Medulla oblongata (tissue), 1 donor: ENCODE results near the gene ANKRD13D.
A peak's percentile ranks its signal among the peaks of the same experiment; 100 is the strongest.

Experiments used
- DNase-seq: peaks from one replicate; pipeline ENCODE4 v3.0.0-alpha.2; 2015; ENCODE audit errors: extremely low spot score

The ANKRD13D gene

DNA sequence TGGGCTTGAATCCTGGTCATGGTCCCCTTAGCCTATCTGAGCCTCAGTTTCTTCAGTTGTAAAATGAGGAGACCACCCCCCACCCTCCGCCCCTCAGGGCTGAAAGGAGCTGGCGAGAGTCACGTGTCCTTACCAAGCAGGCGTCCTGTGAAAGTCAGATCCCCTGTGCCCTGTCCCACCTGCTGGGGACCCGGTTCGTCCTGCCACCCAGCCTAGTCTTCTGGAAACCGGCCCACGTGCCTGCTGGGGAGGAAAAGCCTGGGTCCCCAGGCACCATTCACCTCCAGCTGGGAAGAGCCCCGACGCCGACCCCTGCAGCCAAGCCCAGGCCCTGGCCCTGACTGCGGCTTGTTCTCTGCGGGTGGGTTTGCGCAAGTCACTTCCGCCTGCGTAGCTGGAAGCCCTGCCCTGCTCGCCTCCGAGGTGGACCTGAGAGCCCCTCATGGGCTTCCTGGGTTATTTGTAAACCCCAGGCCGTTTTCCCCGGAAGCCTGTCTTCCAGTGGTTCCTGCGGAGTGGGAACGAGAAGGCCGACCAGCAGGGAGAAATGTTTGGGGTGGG lies 13.5 kb downstream of the ANKRD13D start:
- no peak for DNase-seq

DNA sequence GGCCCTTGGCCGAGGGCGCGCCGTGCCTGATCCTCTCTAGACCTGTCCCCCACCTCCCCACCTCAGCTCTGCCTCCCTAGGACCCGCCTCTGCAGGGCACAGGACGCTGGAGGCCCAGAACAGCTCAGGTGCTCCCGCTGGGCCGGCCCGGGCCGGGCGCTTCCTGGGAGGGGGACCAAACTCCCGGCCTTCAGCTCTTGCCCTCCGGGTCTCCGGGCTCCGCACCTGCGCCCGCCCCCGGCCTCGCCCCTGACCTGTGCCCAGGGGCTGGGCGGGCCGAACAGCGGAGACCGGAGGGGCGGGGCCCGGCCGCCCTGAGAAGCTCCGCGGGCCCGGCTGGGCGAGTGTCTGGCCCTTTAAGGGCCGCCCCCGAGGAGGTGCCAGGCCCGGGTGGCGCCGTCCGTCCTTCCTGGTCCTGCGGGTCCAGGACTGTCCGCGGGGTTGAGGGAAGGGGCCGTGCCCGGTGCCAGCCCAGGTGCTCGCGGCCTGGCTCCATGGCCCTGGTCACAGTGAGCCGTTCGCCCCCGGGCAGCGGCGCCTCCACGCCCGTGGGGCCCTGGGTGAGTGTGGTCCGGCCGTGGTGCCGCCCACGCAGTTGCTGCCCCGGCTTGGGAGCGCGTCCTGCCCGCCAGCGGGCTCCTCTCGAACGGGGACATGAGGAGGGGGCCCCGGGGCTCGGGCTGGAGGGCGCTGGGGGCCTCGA lies 14.2 kb downstream of the ANKRD13D start, which contains the start of gene SSH3:
TSS of gene SSH3 (plus strand) at position 399 of the 703 bp plus-strand sequence. CDS start at position 495, 96 bp downstream.
- peak; percentile 86 for DNase-seq

DNA sequence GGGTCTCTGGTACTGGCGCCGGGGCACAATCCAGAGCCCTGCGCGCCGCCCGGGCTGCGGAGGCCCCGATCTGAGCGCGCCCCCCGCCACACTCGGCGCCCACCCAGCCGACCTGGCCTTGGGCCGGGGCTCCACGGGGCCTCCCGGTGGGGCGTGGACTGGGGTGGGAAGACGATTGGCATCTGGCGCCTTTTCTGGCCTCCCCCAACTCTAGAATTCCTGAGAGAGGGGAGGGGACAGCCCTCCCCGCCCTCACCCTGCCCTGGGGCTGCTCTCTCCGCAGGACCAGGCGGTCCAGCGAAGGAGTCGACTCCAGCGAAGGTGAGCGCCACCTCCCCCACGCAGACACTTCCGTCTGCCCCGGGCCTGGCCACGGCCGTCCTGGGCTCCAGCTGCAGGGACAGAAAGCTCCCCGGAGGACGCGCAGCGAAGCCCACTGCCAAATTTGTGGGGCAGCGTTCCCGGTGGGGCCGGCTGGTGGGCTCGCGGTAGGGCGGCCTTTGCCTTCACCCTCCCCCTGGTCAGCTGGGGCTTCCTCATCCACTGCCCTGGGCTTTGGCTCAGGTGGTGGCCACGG lies 14.8 kb downstream of the ANKRD13D start:
- no peak for DNase-seq

DNA sequence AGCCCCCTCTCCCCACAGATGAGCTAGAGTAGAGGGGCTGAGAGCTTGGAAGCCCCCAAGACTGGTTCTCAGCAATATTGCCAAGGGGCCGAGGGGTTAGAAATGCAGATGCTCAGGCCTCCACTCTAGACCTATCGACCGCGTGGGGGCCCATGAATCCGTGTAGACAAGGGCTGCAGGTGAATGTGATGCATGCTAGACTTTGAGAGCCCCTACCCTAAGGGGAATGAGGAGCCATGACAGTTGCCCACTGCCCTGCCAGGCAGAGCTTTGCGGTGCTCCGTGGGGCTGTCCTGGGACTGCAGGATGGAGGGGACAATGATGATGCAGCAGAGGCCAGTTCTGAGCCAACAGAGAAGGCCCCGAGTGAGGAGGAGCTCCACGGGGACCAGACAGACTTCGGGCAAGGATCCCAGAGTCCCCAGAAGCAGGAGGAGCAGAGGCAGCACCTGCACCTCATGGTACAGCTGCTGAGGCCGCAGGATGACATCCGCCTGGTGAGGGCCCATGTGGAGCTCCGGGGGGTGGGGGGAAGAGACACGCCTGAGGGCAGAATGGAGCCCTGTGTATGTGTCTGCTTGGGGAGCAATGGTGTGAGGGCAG lies 15.5 kb downstream of the ANKRD13D start:
- no peak for DNase-seq

DNA sequence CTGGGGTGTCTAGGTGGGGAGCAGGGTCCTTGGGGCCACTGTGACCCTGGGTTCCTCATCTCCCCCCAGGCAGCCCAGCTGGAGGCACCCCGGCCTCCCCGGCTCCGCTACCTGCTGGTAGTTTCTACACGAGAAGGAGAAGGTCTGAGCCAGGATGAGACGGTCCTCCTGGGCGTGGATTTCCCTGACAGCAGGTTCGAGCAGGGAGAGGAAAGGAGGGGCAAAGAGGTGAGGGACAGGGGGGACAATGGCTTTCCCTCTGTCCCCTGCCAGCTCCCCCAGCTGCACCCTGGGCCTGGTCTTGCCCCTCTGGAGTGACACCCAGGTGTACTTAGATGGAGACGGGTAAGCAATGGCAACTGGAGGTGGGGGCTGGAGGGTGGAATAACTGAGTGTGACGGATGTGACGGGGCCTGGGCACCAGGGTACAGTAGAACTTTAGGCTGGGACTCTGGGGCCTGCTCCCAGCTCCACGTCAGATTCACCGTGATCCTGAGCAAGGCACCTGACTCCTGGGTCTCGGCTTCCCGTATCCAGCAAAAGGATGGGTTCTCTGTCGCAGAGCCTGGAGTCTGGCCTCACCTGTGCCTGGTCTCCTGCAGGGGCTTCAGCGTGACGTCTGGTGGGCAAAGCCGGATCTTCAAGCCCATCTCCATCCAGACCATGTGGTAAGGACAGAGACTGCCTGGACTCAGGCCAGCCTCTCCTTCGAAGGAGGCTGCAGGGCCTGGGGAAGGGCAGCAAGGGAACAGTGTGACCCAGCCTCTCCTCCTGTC lies 17.9 kb downstream of the ANKRD13D start:
- DNase-seq = no peak

DNA sequence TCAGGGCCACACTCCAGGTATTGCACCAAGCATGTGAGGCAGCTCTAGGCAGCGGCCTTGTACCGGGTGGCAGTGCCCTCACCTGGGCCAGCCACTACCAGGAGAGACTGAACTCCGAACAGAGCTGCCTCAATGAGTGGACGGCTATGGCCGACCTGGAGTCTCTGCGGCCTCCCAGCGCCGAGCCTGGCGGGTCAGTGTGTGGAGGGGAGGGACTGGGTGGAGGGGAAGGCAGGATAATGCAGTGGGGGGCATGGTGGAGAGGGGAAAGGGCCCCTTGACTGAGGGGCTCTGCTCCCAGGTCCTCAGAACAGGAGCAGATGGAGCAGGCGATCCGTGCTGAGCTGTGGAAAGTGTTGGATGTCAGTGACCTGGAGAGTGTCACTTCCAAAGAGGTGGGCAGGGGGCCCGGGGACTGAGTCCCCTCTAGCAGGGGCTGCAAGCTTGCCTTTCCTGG lies 18.5 kb downstream of the ANKRD13D start:
- no peak for DNase-seq

DNA sequence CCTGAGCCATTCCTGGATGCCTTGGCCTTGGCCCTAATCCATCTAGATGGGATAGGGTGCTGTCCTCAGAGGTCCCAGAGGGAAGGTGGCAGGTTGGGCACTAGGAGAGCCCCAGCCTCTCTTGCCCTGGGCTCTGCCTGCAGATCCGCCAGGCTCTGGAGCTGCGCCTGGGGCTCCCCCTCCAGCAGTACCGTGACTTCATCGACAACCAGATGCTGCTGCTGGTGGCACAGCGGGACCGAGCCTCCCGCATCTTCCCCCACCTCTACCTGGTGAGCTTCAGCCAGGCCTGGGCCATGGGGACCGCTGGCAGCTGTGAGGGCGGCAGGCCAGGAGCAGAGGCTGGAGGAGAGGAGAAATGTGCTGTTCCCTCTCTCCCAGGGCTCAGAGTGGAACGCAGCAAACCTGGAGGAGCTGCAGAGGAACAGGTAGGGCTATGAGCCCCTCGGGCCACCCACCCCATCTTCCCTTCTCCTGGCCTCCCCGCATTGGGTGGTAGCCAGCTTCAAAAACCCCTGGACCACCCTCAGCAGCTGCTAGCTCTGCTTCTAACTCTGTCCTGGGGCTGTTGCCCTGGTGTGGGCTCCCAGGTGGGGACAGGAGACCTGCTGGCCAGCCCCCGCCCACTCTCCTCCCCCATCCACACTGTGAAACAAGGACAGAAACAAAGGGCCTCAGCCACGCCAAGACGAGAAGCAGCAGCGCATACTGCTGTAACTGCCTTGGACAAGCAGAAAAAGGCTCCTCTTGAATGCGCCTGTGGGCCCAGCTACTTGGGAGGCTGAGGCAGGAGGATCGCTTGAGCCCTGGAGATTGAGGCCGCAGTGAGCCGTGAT lies 19.1 kb downstream of the ANKRD13D start:
- no peak for DNase-seq

DNA sequence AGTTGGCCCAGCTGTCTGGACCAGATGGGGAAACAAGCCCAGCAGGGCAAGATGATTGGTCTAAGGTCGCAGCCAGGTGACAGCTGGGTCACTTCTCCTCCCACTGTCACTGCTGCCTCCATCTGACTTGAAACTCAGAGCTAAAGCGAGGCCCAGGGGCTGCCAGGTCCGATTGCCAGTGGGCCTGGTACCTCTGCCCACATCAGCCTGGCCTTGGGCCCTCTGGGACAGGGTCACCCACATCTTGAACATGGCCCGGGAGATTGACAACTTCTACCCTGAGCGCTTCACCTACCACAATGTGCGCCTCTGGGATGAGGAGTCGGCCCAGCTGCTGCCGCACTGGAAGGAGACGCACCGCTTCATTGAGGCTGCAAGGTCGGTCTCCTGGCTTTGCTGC lies 20.1 kb downstream of the ANKRD13D start:
- DNase-seq = no peak

DNA sequence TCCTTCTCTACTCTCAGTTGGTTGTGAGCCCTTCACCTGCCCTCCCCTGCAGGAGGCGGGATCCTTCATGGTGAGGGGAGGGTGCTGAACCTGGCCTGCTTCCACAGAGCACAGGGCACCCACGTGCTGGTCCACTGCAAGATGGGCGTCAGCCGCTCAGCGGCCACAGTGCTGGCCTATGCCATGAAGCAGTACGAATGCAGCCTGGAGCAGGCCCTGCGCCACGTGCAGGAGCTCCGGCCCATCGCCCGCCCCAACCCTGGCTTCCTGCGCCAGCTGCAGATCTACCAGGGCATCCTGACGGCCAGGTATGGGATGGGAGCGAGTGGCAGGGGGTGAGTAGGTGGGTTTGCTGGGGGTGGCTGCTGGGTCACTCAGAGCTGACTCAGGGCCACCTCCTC lies 20.6 kb downstream of the ANKRD13D start:
- no peak for DNase-seq

DNA sequence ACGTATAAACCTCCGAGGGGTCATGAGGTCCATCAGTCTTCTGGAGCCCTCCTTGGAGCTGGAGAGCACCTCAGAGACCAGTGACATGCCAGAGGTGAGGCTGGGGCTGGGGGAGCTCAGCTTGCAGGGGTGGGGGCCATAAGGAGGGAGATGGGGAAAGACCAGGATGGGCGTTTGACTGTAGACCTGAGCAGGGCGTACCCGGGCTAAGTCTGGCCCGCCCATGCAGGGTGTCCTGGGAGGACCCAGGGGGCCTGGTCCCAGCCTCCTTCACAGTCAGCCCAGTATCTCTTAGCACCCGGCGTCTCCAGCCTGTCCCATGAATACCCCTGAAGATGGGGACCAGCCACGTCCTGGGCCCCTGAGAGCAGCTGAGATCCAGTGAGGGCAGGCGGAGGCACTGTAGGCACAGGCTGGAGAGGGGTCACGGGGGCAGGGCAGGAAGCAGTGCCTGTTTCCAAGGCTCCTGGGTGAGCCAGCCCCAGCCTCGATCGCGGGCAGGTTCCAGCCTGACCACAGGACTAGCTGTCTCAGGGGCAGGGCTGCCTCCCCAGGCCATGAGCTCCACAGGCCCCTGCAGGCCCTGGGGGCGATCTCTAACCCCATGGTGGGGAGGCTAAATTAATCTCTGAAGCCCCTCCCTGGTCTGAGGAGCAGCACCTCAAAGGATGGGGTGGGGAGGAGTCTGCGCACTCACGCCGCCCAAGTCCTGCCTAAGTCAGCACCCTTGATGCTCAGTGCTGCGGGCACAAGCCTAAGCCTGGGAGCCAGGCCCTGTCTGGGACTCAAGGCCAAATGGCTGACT lies 21.3 kb downstream of the ANKRD13D start:
- no peak for DNase-seq

DNA sequence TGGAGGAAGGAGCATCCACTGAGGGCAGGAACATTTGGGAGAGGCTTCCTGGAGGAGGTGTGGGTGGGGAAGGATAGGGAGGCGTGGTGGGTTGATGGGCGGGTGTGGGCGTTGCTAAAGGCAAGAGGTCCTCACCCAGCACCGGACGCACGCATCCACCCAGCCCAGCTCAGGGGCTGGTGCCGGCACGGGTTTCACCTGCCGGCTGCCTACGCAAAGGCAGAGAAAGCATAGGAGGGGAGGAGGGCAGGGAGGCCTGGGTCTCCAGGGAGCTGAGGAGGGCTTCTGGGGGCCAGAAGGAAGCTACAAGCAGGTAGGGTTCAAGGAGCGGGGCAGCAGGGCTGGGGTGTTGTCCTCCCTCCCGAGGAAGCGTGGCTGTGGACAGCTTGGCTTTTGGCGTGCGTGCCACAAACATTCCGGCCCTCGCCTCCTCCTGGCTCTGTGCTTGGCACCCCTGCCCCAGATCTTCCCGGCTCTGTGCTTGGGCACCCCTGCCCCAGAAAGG lies 22.0 kb downstream of the ANKRD13D start:
- no peak for DNase-seq

DNA sequence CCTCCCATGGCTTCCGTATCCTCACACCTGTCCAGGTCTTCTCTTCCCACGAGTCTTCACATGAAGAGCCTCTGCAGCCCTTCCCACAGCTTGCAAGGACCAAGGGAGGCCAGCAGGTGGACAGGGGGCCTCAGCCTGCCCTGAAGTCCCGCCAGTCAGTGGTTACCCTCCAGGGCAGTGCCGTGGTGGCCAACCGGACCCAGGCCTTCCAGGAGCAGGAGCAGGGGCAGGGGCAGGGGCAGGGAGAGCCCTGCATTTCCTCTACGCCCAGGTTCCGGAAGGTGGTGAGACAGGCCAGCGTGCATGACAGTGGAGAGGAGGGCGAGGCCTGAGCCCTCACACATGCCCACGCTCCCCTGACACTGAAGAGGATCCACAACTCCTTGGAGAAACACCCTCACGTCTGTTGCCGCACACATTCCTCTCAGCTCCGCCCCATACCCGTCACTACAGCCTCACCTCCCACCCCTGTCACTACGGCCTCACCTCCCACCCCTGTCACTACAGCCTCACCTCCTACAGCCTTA lies 22.5 kb downstream of the ANKRD13D start:
- DNase-seq = no peak

DNA sequence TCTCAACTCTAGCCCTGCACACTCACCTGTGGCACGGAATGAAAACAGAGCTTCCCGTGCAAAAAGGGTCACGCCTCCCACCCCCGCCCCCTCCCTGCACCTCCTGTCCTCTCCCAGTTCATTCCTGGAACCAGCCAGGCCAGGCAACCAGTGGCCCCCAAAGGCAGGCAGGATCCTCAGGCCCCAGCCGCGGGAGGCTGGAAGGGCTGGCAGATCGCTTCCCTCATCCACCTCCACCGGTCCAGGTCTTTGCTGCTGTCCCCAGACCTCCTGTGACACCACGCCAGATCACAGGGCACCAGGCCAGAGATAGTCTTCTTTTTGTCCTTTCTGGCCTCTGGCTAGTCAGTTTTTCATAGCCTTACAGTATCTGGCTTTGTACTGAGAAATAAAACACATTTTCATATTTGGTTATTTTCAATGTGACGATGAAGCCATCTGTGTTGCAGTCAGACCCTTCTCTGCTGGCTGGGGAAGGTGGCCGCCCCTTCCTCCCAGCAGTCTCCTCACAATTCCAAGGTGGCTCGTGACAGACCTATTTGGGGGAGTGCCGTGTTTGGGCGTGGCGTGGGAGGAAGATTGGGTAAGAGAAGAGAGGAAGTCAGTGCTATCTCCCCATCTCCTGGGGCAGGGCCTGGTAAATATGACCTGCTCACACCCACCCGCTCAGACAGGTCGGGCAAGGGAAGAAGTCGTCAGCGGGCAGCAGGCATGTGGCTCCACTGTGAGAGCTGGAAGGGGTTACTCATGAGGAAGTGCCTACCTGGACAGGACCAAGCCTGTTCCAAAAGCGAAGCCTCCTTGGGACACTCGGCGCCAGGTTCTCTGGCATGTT lies 23.3 kb downstream of the ANKRD13D start:
- no peak for DNase-seq

DNA sequence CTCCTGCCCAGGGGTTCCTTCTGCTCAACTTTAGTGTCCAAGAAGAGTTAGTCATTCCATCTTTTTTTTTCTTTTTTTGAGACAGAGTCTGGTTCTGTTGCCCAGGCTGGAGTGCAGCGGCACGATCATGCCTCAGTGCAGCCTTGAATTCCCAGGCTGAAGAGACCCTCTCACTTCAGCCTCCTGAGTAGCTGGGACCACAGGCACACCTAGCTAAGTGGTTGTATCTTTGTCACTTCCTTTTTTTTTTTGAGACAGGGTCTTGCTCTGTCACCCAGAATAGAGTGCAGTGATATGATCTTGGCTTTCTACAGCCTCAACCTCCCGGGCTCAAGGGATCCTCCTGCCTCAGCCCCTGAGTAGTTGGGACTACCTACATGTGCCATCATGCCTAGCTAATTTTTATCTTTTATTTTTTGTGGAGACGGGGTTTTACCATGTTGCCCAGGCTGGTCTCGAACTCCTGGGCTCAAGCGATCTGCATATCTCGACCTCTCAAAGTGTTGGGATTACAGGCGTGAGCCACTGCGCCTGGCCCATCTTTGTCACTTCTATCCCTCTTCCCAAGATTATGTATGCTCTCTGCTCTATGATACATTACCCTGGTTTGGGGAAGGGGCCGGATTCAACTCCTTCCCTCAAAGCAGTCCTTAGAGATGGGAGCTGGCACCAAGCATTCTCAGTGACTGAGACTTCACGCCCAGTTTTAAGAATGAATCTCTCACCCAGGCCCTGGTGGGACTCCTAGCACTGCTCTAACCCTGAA lies 24.2 kb downstream of the ANKRD13D start:
- DNase-seq = no peak

DNA sequence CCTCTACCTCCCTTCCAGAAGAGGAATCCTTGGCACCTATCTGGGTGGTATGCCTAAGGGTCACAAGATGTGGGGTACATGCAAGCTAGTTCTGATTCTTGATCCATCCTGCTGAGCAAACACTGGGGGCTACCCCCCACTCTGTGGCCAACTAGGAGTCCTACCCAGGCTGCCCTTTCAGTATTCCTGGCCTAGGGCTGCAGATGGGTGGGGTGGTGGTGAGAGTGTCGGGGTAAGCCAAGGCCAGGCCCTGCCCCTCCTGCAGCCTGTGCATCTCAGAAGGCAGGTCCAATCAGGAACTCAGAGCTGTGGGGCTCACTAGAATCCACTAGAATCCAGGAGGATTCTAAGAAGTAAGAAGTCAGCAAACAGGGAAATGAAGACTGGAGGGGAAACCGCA lies 25.1 kb downstream of the ANKRD13D start:
- DNase-seq = no peak

DNA sequence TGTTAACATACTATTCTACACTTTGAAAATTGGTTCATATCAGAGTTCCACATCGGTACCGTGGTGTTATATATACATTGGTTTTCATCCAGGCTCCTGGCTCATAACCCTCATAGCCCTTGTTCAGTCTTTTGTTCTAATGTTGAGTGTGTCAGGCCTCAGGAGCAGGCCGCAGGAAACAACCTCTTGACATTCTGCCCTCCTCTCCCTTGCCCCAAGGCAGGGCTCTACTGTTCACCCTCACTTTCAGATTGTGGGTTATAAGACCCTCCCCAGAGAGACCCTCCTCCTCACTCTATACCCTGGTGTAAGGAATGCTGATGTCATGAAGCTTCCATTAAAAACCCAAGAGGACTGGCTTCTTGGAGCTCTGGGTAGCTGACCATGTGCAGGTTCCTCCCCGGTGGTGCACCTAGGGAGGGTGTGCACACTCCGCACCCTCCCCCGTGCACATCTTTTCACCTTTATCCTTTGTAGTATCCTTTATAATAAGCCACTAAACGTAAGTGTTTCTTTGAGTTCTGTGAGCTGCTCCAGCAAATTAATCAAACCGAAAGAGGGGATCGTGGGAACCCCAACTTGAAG lies 26.3 kb downstream of the ANKRD13D start:
- no peak for DNase-seq

DNA sequence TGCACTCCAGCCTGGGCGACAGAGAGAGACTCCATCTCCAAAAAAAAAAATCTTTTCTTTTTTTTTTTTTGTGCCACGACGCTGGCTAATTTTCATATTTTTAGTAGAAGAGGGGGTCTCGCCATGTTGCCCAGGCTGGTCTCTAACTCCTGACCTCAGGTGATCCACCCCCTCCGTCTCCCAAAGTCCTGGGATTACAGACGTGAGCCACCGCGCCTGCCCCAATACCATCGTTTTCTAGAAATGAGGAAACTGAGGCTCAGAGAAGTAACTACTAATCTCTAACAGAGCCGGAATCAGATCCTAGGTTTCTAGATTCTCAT lies 27.7 kb downstream of the ANKRD13D start:
- no peak for DNase-seq
